Nephron (organoid): ENCODE results near the gene SCAND1.

ENCODE experiments used
- H3K27ac Mint-ChIP-seq, 3 experiments: 2 replicates each; pipeline ENCODE4 v1.8.0; 2020; ENCODE audit warnings: mixed read lengths in 3 of 3, mild to moderate bottlenecking in 2 of 3, moderate library complexity in 1 of 3
- H3K27me3 Mint-ChIP-seq: 2 replicates; pipeline ENCODE4 v1.8.0; 2021; ENCODE audit warnings: low read depth, mild to moderate bottlenecking, moderate library complexity, mixed read lengths
- H3K36me3 Mint-ChIP-seq: 2 replicates; pipeline ENCODE4 v1.8.0; 2020; ENCODE audit warnings: low read depth, mixed read lengths
- H3K4me1 Mint-ChIP-seq: 2 replicates; pipeline ENCODE4 v1.8.0; 2020; ENCODE audit warnings: mixed read lengths
- H3K4me3 Mint-ChIP-seq, 3 experiments: 2 replicates each; pipeline ENCODE4 v1.8.0; 2020; ENCODE audit warnings: mild to moderate bottlenecking in 3 of 3, mixed read lengths in 3 of 3, moderate library complexity in 2 of 3
- H3K9me3 Mint-ChIP-seq: 2 replicates; pipeline ENCODE4 v1.8.0; 2020; ENCODE audit warnings: mixed read lengths
- TF ChIP-seq, protein P1 (sequence below), 3 experiments: fragments of 200-600 bp; sonication (generic); IDR thresholded peaks; one replicate each; pipeline ENCODE4 v1.5.0; 2021; ENCODE audit warnings: antibody characterized with exemption in 3 of 3; ENCODE audit not compliant: unreplicated experiment in 3 of 3

Gene SCAND1

GRCh38 chr20:35920523-35920922 is 33.8 kb downstream of the SCAND1 start:
- Mint-ChIP-seq H3K4me1 (no peaks in the 10 kb centered on the region), H3K27me3 (peaks cover 4% of the 10 kb centered on the region)

GRCh38 chr20:35918021-35918420 is 36.3 kb downstream of the SCAND1 start:
- H3K4me1 Mint-ChIP-seq = no peaks in the 10 kb centered on the region

More at GRCh38 chr20:35920523-35920922, 33.8 kb downstream of the SCAND1 start:
- Mint-ChIP-seq H3K4me3 (no peak overlapping the region), H3K36me3 (peaks cover 34% of the 10 kb centered on the region), H3K27ac (no peak overlapping the region), H3K9me3 (no peaks in the 10 kb centered on the region)
- TF ChIP-seq, protein P1, sequence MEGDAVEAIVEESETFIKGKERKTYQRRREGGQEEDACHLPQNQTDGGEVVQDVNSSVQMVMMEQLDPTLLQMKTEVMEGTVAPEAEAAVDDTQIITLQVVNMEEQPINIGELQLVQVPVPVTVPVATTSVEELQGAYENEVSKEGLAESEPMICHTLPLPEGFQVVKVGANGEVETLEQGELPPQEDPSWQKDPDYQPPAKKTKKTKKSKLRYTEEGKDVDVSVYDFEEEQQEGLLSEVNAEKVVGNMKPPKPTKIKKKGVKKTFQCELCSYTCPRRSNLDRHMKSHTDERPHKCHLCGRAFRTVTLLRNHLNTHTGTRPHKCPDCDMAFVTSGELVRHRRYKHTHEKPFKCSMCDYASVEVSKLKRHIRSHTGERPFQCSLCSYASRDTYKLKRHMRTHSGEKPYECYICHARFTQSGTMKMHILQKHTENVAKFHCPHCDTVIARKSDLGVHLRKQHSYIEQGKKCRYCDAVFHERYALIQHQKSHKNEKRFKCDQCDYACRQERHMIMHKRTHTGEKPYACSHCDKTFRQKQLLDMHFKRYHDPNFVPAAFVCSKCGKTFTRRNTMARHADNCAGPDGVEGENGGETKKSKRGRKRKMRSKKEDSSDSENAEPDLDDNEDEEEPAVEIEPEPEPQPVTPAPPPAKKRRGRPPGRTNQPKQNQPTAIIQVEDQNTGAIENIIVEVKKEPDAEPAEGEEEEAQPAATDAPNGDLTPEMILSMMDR (IDR thresholded peaks at IDR 0.05; ENCODE audit: unreplicated experiment in 3 of 3) = no peak

GRCh38 chr20:35917077-35917476 is 37.2 kb downstream of the SCAND1 start:
- Mint-ChIP-seq H3K27ac (no peak overlapping the region), H3K36me3 (peaks cover 54% of the 10 kb centered on the region), H3K4me1 (no peaks in the 10 kb centered on the region), H3K9me3 (no peaks in the 10 kb centered on the region), H3K27me3 (peaks cover 4% of the 10 kb centered on the region), H3K4me3 (no peak overlapping the region)
- TF ChIP-seq, protein P1 (IDR thresholded peaks at IDR 0.05; ENCODE audit: unreplicated experiment in 3 of 3) = no peak

More at GRCh38 chr20:35918021-35918420, 36.3 kb downstream of the SCAND1 start:
- no peak overlapping the region for H3K4me3 Mint-ChIP-seq
- H3K27me3 Mint-ChIP-seq = peaks cover 4% of the 10 kb centered on the region
- H3K36me3 Mint-ChIP-seq = peaks cover 46% of the 10 kb centered on the region
- TF ChIP-seq, protein P1 (IDR thresholded peaks at IDR 0.05; ENCODE audit: unreplicated experiment in 3 of 3) = no peak
- no peak overlapping the region for H3K27ac Mint-ChIP-seq
- H3K9me3 Mint-ChIP-seq = no peaks in the 10 kb centered on the region

- TF ChIP-seq, protein P1 (IDR thresholded peaks at IDR 0.05; ENCODE audit: unreplicated experiment in 3 of 3) = no peak
- Mint-ChIP-seq H3K9me3 (no peaks in the 10 kb centered on the region), H3K4me1 (no peaks in the 10 kb centered on the region), H3K27ac (no peak overlapping the region), H3K36me3 (peaks cover 50% of the 10 kb centered on the region), H3K27me3 (peaks cover 4% of the 10 kb centered on the region), H3K4me3 (no peak overlapping the region)
These were observed 41.4 kb downstream of the SCAND1 start for GRCh38 chr20:35912881-35913280.

GRCh38 chr20:35910254-35910653 is 44.0 kb downstream of the SCAND1 start:
- no peaks in the 10 kb centered on the region for H3K4me1 Mint-ChIP-seq
- TF ChIP-seq, protein P1 (IDR thresholded peaks at IDR 0.05; ENCODE audit: unreplicated experiment in 3 of 3) = no peak
- H3K36me3 Mint-ChIP-seq = peaks cover 55% of the 10 kb centered on the region
- no peaks in the 10 kb centered on the region for H3K27me3 Mint-ChIP-seq
- no peak overlapping the region for H3K27ac Mint-ChIP-seq
- no peak overlapping the region for H3K4me3 Mint-ChIP-seq
- no peaks in the 10 kb centered on the region for H3K9me3 Mint-ChIP-seq

- Mint-ChIP-seq H3K4me3 (no peak overlapping the region), H3K4me1 (no peaks in the 10 kb centered on the region), H3K27ac (no peak overlapping the region), H3K36me3 (peaks cover 60% of the 10 kb centered on the region), H3K27me3 (no peaks in the 10 kb centered on the region), H3K9me3 (no peaks in the 10 kb centered on the region)
- TF ChIP-seq, protein P1 (IDR thresholded peaks at IDR 0.05; ENCODE audit: unreplicated experiment in 3 of 3) = no peak
These were observed 44.5 kb downstream of the SCAND1 start for GRCh38 chr20:35909796-35910195.
